Dendritic cell treated with granulocyte-macrophage colony-stimulating factor and Interleukin-4, amounts not matched to agents 40 ng/mL and 50 ng/mL, for 4 days (primary cell): ENCODE data around the gene OR2D2.
"Not testable (repeated sequence)": the region's sequence is repeated elsewhere in the genome, so short reads cannot be mapped to it uniquely, and the experiment has no call there.

ENCODE experiments used
- H3K27ac Mint-ChIP-seq: one replicate; pipeline ENCODE4 v1.8.0; 2022; ENCODE audit warnings: mild to moderate bottlenecking, mixed read lengths
- H3K27me3 Mint-ChIP-seq: one replicate; pipeline ENCODE4 v1.8.0; 2022; ENCODE audit warnings: mild to moderate bottlenecking, mixed read lengths
- H3K36me3 Mint-ChIP-seq: one replicate; pipeline ENCODE4 v1.8.0; 2022; ENCODE audit warnings: low read depth, mixed read lengths
- H3K4me1 Mint-ChIP-seq: one replicate; pipeline ENCODE4 v1.8.0; 2022; ENCODE audit warnings: low read depth, mixed read lengths
- H3K4me3 Mint-ChIP-seq: one replicate; pipeline ENCODE4 v1.8.0; 2022; ENCODE audit warnings: mild to moderate bottlenecking, moderate library complexity, mixed read lengths
- H3K9me3 Mint-ChIP-seq: one replicate; pipeline ENCODE4 v1.8.0; 2022; ENCODE audit warnings: mixed read lengths
- intact Hi-C: fragments of 100-400 bp; cut with micrococcal nuclease; formaldehyde crosslinking; loops from one replicate; pipeline ENCODE4 v1.15.0; 2022

OR2D2 gene

GRCh38 chr11:6856871-6857270 is 35.4 kb downstream of the OR2D2 start:
- Mint-ChIP-seq H3K36me3 (no peaks in the 10 kb centered on the region), H3K4me1 (no peaks in the 10 kb centered on the region), H3K27me3 (no peaks in the 10 kb centered on the region), H3K9me3 (peaks cover 10% of the 10 kb centered on the region), H3K4me3 (no peak overlapping the region), H3K27ac (no peak overlapping the region)
- intact Hi-C loops, result no loop called here

- H3K36me3 Mint-ChIP-seq, result no peaks in the 10 kb centered on the region
- H3K27me3 Mint-ChIP-seq, result no peaks in the 10 kb centered on the region
- no peak overlapping the region for H3K27ac Mint-ChIP-seq
- no peaks in the 10 kb centered on the region for H3K4me1 Mint-ChIP-seq
- intact Hi-C loops, result no loop called here
- no peak overlapping the region for H3K4me3 Mint-ChIP-seq
- peaks cover 17% of the 10 kb centered on the region for H3K9me3 Mint-ChIP-seq
Measured at GRCh38 chr11:6855971-6856541, 36.2 kb downstream of the OR2D2 start.

GRCh38 chr11:6854801-6855200 is 37.5 kb downstream of the OR2D2 start:
- H3K4me1 Mint-ChIP-seq, H3K4me3 Mint-ChIP-seq, H3K27me3 Mint-ChIP-seq, H3K36me3 Mint-ChIP-seq, H3K27ac Mint-ChIP-seq, intact Hi-C loops: not testable (repeated sequence)
- peaks cover 26% of the 10 kb centered on the region for H3K9me3 Mint-ChIP-seq

- no peaks in the 10 kb centered on the region for H3K4me1 Mint-ChIP-seq
- intact Hi-C loops, result no loop called here
- no peaks in the 10 kb centered on the region for H3K27me3 Mint-ChIP-seq
- H3K9me3 Mint-ChIP-seq, result peaks cover 31% of the 10 kb centered on the region
- H3K4me3 Mint-ChIP-seq, result no peak overlapping the region
- no peak overlapping the region for H3K27ac Mint-ChIP-seq
- no peaks in the 10 kb centered on the region for H3K36me3 Mint-ChIP-seq
Measured at GRCh38 chr11:6850526-6850925, 41.8 kb downstream of the OR2D2 start.

- peaks cover 21% of the 10 kb centered on the region for H3K9me3 Mint-ChIP-seq
- H3K27me3 Mint-ChIP-seq, result no peaks in the 10 kb centered on the region
- no peaks in the 10 kb centered on the region for H3K36me3 Mint-ChIP-seq
- intact Hi-C loops, result no loop called here
- H3K4me3 Mint-ChIP-seq, result no peak within 1 kb of the TSS
- no peaks in the 10 kb centered on the region for H3K4me1 Mint-ChIP-seq
- H3K27ac Mint-ChIP-seq, result no peak within 1 kb of the TSS
Measured at GRCh38 chr11:6845383-6845782, 46.9 kb downstream of the OR2D2 start, which contains the start of gene OR10A5. Gene OR10A5 (plus strand): TSS chr11:6845683. CDS start chr11:6845683, 0 bp downstream.

GRCh38 chr11:6844356-6844755 is 47.9 kb downstream of the OR2D2 start:
- H3K4me3 Mint-ChIP-seq, result no peak overlapping the region

GRCh38 chr11:6843670-6844069 is 48.6 kb downstream of the OR2D2 start:
- intact Hi-C loops, result no loop called here
- Mint-ChIP-seq H3K27me3 (no peaks in the 10 kb centered on the region), H3K4me3 (no peak overlapping the region)

More at GRCh38 chr11:6844356-6844755, 47.9 kb downstream of the OR2D2 start:
- H3K36me3 Mint-ChIP-seq, result no peaks in the 10 kb centered on the region
- peaks cover 19% of the 10 kb centered on the region for H3K9me3 Mint-ChIP-seq
- H3K27me3 Mint-ChIP-seq, result no peaks in the 10 kb centered on the region
- H3K4me1 Mint-ChIP-seq, result no peaks in the 10 kb centered on the region
- no peak overlapping the region for H3K27ac Mint-ChIP-seq
- intact Hi-C loops, result no loop called here

GRCh38 chr11:6841694-6842093 is 50.6 kb downstream of the OR2D2 start:
- intact Hi-C loops, result no loop called here
- H3K36me3 Mint-ChIP-seq, result no peaks in the 10 kb centered on the region
- peaks cover 19% of the 10 kb centered on the region for H3K9me3 Mint-ChIP-seq
- no peaks in the 10 kb centered on the region for H3K4me1 Mint-ChIP-seq
- H3K4me3 Mint-ChIP-seq, result no peak overlapping the region
- no peak overlapping the region for H3K27ac Mint-ChIP-seq
- peaks cover 2% of the 10 kb centered on the region for H3K27me3 Mint-ChIP-seq

More at GRCh38 chr11:6843670-6844069, 48.6 kb downstream of the OR2D2 start:
- H3K36me3 Mint-ChIP-seq, result no peaks in the 10 kb centered on the region
- no peaks in the 10 kb centered on the region for H3K4me1 Mint-ChIP-seq
- H3K9me3 Mint-ChIP-seq, result peaks cover 19% of the 10 kb centered on the region
- H3K27ac Mint-ChIP-seq, result no peak overlapping the region
